H9 (cell line): ENCODE data around the gene HSPA6. TPM values are rescaled to one million over a fixed set of nuclear protein-coding genes. Genes with fewer than 3 reads are reported as not detected.

ENCODE experiments used
- DNase-seq: peaks from one replicate; pipeline ENCODE4 v3.0.0-alpha.2; 2017
- H2AFZ ChIP-seq: one replicate; pipeline ENCODE4 v1.6.1; 2013; ENCODE audit warnings: mild to moderate bottlenecking, low read length, control low read depth, moderate library complexity
- H2AK5ac ChIP-seq: 2 replicates; pipeline ENCODE4 v1.6.1; 2013; ENCODE audit warnings: low read length, control low read depth, mixed read lengths; ENCODE audit not compliant: insufficient read length
- H2BK120ac ChIP-seq: one replicate; pipeline ENCODE4 v1.6.1; 2013; ENCODE audit warnings: low read depth, mild to moderate bottlenecking, low read length, control low read depth, inconsistent platforms; ENCODE audit not compliant: poor library complexity, severe bottlenecking
- H2BK12ac ChIP-seq: 2 replicates; pipeline ENCODE4 v1.6.1; 2013; ENCODE audit warnings: low read length, control low read depth, mixed read lengths, low read depth; ENCODE audit not compliant: insufficient read length
- H2BK15ac ChIP-seq: 2 replicates; pipeline ENCODE4 v1.6.1; 2013; ENCODE audit warnings: low read depth, low read length, control low read depth
- H2BK20ac ChIP-seq: one replicate; pipeline ENCODE4 v1.6.1; 2013; ENCODE audit warnings: low read depth, mild to moderate bottlenecking, low read length, control low read depth, inconsistent platforms; ENCODE audit not compliant: poor library complexity, severe bottlenecking
- H2BK5ac ChIP-seq: 2 replicates; pipeline ENCODE4 v1.6.1; 2013; ENCODE audit warnings: low read length, control low read depth, mixed read lengths; ENCODE audit not compliant: insufficient read length
- H3K14ac ChIP-seq: 2 replicates; pipeline ENCODE4 v1.6.1; 2013; ENCODE audit warnings: low read length, control low read depth; ENCODE audit not compliant: insufficient read depth
- H3K18ac ChIP-seq: 2 replicates; pipeline ENCODE4 v1.6.1; 2013; ENCODE audit warnings: low read depth, mild to moderate bottlenecking, mixed read lengths, low read length, control low read depth; ENCODE audit not compliant: insufficient read length
- H3K23ac ChIP-seq: 2 replicates; pipeline ENCODE4 v1.6.1; 2013; ENCODE audit warnings: low read length, control low read depth, mixed read lengths, low read depth; ENCODE audit not compliant: insufficient read length
- H3K23me2 ChIP-seq: 2 replicates; pipeline ENCODE4 v1.6.1; 2013; ENCODE audit warnings: low read depth, mild to moderate bottlenecking, mixed read lengths, low read length, control low read depth; ENCODE audit not compliant: insufficient read length, poor library complexity, severe bottlenecking
- H3K27ac ChIP-seq: 2 replicates; pipeline ENCODE4 v1.5.1; 2013; ENCODE audit warnings: low read length, control low read depth, mixed read lengths, low read depth; ENCODE audit not compliant: insufficient read length
- H3K27me3 ChIP-seq: 2 replicates; pipeline ENCODE4 v1.6.1; 2013; ENCODE audit warnings: low read length, control low read depth, inconsistent platforms; ENCODE audit not compliant: insufficient read depth
- H3K4ac ChIP-seq: 2 replicates; pipeline ENCODE4 v1.6.1; 2013; ENCODE audit warnings: low read depth, mild to moderate bottlenecking, control low read depth, inconsistent platforms, low read length, moderate library complexity
- H3K4me1 ChIP-seq: 2 replicates; pipeline ENCODE4 v1.6.1; 2013; ENCODE audit warnings: low read length, control low read depth, inconsistent platforms; ENCODE audit not compliant: insufficient read depth
- H3K4me2 ChIP-seq: 2 replicates; pipeline ENCODE4 v1.6.1; 2013; ENCODE audit warnings: low read length, control low read depth, mixed read lengths; ENCODE audit not compliant: insufficient read length, insufficient read depth
- H3K56ac ChIP-seq: 2 replicates; pipeline ENCODE4 v1.6.1; 2013; ENCODE audit warnings: low read depth, mild to moderate bottlenecking, mixed read lengths, low read length, control low read depth; ENCODE audit not compliant: insufficient read length
- H3K79me1 ChIP-seq: 2 replicates; pipeline ENCODE4 v1.6.1; 2013; ENCODE audit warnings: low read depth, mild to moderate bottlenecking, moderate library complexity, low read length, control low read depth, inconsistent platforms; ENCODE audit not compliant: insufficient read depth, poor library complexity, severe bottlenecking
- H3K79me2 ChIP-seq: 2 replicates; pipeline ENCODE4 v1.6.1; 2013; ENCODE audit warnings: low read length, control low read depth, inconsistent platforms; ENCODE audit not compliant: insufficient read depth
- H3K9ac ChIP-seq: 2 replicates; pipeline ENCODE4 v1.6.1; 2013; ENCODE audit warnings: low read length, control low read depth, mixed read lengths; ENCODE audit not compliant: insufficient read length; ENCODE audit errors: extremely low read depth
- H3K9me3 ChIP-seq: one replicate; pipeline ENCODE4 v1.6.1; 2013; ENCODE audit warnings: low read depth, low read length, inconsistent platforms; ENCODE audit not compliant: control insufficient read depth
- H3T11ph ChIP-seq: one replicate; pipeline ENCODE4 v1.6.1; 2013; ENCODE audit warnings: mild to moderate bottlenecking, low read length, control low read depth, inconsistent platforms
- H4K20me1 ChIP-seq: one replicate; pipeline ENCODE4 v1.6.1; 2013; ENCODE audit not compliant: control insufficient read depth, insufficient read length, insufficient read depth
- H4K5ac ChIP-seq: 2 replicates; pipeline ENCODE4 v1.6.1; 2013; ENCODE audit warnings: low read depth, mild to moderate bottlenecking, mixed read lengths, low read length, control low read depth; ENCODE audit not compliant: insufficient read length
- H4K8ac ChIP-seq: replicated peaks from 2 replicates; pipeline ENCODE4 v1.6.1; 2013; ENCODE audit warnings: low read length, control low read depth, mixed read lengths, low read depth; ENCODE audit not compliant: insufficient read length
- H4K91ac ChIP-seq: 2 replicates; pipeline ENCODE4 v1.6.1; 2013; ENCODE audit warnings: low read depth, mild to moderate bottlenecking, moderate library complexity, mixed read lengths, low read length, control low read depth; ENCODE audit not compliant: insufficient read length
- H3K27ac Mint-ChIP-seq, 3 experiments: 2 replicates in 2 of 3; 3 replicates in 1 of 3; pipeline ENCODE4 v1.8.0; 2020 to 2021; ENCODE audit warnings: mixed read lengths in 3 of 3, mild to moderate bottlenecking in 1 of 3, moderate library complexity in 1 of 3
- H3K27me3 Mint-ChIP-seq: 2 replicates; pipeline ENCODE4 v1.8.0; 2021; ENCODE audit warnings: low read depth, mild to moderate bottlenecking, moderate library complexity, mixed read lengths
- H3K36me3 Mint-ChIP-seq, 3 experiments: 2 replicates in 2 of 3; 3 replicates in 1 of 3; pipeline ENCODE4 v1.8.0; 2020 to 2021; ENCODE audit warnings: low read depth in 3 of 3, mixed read lengths in 3 of 3; ENCODE audit not compliant: insufficient read depth in 1 of 3
- H3K4me1 Mint-ChIP-seq, 2 experiments: 2 replicates each; pipeline ENCODE4 v1.8.0; 2020; ENCODE audit warnings: mixed read lengths in 2 of 2
- H3K4me3 Mint-ChIP-seq, 2 experiments: 2 replicates in 1 of 2; 3 replicates in 1 of 2; pipeline ENCODE4 v1.8.0; 2020 to 2021; ENCODE audit warnings: mild to moderate bottlenecking in 2 of 2, mixed read lengths in 2 of 2, moderate library complexity in 1 of 2
- H3K9me3 Mint-ChIP-seq, 2 experiments: 2 replicates in 1 of 2; 3 replicates in 1 of 2; pipeline ENCODE4 v1.8.0; 2020; ENCODE audit warnings: mild to moderate bottlenecking in 2 of 2, mixed read lengths in 2 of 2, moderate library complexity in 1 of 2
- CTCF ChIP-seq: fragments of 200-600 bp; sonication (generic); conservative IDR thresholded peaks from 3 replicates; pipeline ENCODE4 v1.8.0; 2021; ENCODE audit warnings: antibody characterized with exemption, mild to moderate bottlenecking
- WGBS: extraction: QIAGEN DNeasy Blood & Tissue Kit; methylation state at CpG from one replicate; pipeline ENCODE4 v1.1.7; 2013; ENCODE audit warnings: missing lambda C conversion rate, low lambda C conversion rate, mixed read lengths; ENCODE audit not compliant: insufficient read length; ENCODE audit errors: extremely low coverage; 5-methylcytosine and 5-hydroxymethylcytosine counted together
- total RNA-seq: library from RNA; stranded (reverse); gene quantifications from 2 replicates; pipeline ENCODE4 v1.2.1, GENCODE V29; 2021

Gene HSPA6
- total RNA-seq, 1 experiment from 2014 or later, result not detected

- H3K4me1 Mint-ChIP-seq, result peaks cover 2 to 3% of the 10 kb centered on the region in 2 experiments; a peak in 3 of 4 replicates
- Histone ChIP-seq H3K79me2 (no peaks in the 10 kb centered on the region), H3K14ac (no peak overlapping the region), H3K27me3 (no peaks in the 10 kb centered on the region), H3K9ac (no peak overlapping the region), H2BK15ac (no peak overlapping the region), H4K20me1 (no peaks in the 10 kb centered on the region), H3K18ac (no peak overlapping the region), H4K91ac (no peak overlapping the region), H3K4me2 (no peak overlapping the region), H2BK5ac (no peak overlapping the region), H3K4me1 (no peaks in the 10 kb centered on the region), H3K23me2 (peaks cover 2% of the 10 kb centered on the region), H2AFZ (no peak overlapping the region), H4K5ac (no peak overlapping the region), H3K27ac (no peak overlapping the region), H2AK5ac (no peak overlapping the region), H3K4ac (no peak overlapping the region), H2BK120ac (no peak overlapping the region), H3K23ac (no peak overlapping the region), H2BK12ac (no peak overlapping the region), H3K79me1 (no peaks in the 10 kb centered on the region), H3T11ph (no peak overlapping the region), H4K8ac (no peak overlapping the region), H3K56ac (no peak overlapping the region), H2BK20ac (no peak overlapping the region), H3K9me3 (no peaks in the 10 kb centered on the region)
- H3K36me3 Mint-ChIP-seq, result peaks cover 0 to 2% (median 0%) of the 10 kb centered on the region in 3 experiments; a peak in 2 of 7 replicates
- WGBS, result no CpG with 5 or more reads among the region's 6 CpGs
- no peak overlapping the region for H3K27ac Mint-ChIP-seq
- H3K4me3 Mint-ChIP-seq, result no peak overlapping the region
- peaks cover 6 to 9% of the 10 kb centered on the region in 2 experiments; a peak in 4 of 5 replicates for H3K9me3 Mint-ChIP-seq
- no peak for DNase-seq
- peaks cover 13% of the 10 kb centered on the region for H3K27me3 Mint-ChIP-seq
- no peak for TF ChIP-seq CTCF
Measured at GRCh38 chr1:161482610-161483009, 41.7 kb upstream of the HSPA6 start.
